GM19351 (cell line): ENCODE results near the gene RTN4RL1.

Experiments used
- ATAC-seq: cut with Tn5 transposase; IDR thresholded peaks from one replicate; pipeline ENCODE4 v1.9.1; 2021; ENCODE audit warnings: mild to moderate bottlenecking, moderate library complexity; ENCODE audit not compliant: unreplicated experiment

RTN4RL1 gene, protein sequence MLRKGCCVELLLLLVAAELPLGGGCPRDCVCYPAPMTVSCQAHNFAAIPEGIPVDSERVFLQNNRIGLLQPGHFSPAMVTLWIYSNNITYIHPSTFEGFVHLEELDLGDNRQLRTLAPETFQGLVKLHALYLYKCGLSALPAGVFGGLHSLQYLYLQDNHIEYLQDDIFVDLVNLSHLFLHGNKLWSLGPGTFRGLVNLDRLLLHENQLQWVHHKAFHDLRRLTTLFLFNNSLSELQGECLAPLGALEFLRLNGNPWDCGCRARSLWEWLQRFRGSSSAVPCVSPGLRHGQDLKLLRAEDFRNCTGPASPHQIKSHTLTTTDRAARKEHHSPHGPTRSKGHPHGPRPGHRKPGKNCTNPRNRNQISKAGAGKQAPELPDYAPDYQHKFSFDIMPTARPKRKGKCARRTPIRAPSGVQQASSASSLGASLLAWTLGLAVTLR

DNA sequence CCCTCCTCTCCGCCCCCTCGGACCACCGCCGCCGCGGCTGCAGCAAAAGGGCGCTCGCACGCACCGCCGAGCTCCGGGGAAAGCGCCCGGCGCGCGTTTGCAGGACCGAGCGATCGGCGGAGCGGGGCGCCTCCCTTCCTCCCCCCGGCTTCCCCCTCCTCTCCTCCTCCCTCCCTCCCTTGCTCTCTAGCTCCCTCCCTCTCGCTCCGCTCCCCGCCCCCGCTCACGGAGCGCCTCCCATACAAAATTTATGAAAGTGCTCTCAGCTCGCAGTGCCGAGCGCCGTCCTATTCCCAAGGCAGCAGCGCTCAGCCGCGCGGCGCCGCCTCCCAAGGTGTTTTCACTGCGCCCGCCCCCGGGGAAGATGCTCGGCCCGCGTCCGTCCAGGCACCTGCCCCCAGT is at the start of gene RTN4RL1:
RTN4RL1 (minus strand) TSS at position 115 of the 402 bp plus-strand sequence. CDS start 469 bp downstream, outside the sequence.
- no peak for ATAC-seq

DNA sequence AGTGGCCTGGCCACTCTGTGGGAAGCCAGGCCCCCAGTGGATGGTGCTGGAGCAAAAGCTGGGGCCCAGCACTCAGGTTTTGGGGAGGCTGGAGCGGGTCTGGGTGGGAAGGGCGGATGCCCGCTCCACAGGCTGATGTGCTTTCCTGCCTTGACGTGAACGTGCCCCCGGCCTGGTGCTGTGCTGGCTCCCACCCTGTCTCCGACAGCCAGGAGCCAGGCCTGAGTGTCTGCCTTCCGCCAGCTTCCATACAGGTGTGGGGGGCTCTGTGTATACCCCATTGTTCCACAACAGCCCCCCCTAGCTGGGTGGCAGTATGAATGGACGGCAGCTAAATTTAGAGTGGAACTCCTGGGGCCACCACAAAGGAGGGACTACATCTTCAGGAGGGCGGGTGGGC is 49.8 kb upstream of the RTN4RL1 start:
- ATAC-seq: no peak

DNA sequence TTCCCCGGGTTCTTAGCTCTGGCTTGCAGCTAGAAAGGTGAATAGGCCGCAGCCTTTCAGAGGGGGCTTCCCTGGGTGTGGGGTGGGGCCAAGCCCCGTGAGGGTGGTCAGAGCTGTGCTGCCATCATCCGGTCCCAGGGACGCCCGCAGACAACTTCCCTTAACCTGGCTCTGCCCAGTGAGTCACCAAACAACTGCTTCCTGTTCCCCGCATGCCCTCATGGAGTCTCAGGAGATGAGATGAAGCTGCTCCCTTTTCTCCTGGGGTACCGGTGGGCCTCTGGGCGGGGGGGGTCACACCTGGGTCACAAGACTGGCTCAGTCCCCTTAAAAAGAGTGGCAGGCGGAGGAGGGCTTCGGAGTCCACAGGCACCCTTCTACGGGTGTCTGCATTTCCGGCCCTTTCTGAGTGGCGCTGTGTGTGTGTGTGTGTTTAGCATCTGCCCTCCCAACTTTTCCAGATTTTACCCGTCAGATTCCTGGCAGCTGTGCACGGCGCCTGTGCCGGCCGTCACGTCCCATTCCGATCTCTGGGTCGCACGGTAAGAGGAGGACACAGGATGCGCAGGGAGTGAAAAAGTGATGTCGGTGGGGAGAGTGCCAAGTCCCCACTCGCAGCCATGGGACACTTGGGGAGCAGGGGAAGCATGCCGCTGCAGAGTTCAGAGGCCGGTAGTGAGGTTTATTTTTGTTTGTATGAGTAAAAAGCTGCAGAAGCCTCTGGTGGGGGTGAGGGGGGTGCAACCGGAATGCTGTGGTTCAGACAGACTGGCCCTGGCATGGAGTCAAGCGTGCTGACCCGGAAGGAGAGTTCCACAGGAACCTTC is 46.5 kb upstream of the RTN4RL1 start:
- ATAC-seq: no peak

GRCh38 chr17:2071024-2071385 is 45.9 kb upstream of the RTN4RL1 start:
- ATAC-seq: no peak

DNA sequence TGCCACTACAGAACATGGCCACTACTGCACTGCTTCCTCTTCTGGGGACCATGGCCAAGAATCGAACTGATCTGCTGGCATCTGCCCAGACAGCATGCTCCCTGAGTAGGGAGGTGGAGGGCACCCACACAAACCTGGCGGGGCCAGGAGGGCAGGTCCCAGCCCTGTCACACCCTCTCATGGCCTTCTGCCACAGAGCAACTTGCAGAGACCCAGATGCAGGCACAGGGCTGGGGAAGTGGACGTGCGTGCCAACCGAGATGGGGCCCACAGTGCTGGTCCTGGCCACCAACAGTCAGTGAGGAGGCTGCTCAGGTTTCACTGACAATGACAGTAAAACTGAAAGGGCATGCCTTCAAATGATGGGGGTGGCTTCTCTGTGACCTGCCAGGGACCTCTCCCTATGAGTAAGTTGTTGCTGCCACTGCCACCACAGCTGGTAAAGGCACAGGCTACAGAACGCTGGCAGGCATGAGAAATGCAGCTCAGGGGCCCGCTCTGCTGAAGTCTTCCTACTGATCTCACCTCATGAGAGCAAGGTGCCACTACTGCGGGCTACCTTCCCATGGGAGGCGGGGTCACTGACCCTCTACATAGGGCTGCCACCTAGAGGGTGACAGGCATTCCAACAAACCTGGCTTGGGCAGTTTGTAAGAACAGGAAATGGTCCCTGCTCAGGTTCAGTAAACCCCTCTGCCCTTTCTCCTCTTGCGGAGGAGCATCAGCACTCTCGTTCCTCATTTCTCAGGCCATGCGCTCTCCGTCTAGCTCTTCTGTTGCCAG is 45.3 kb upstream of the RTN4RL1 start:
- ATAC-seq: peak; percentile 69

- ATAC-seq: no peak
Observed at GRCh38 chr17:2068519-2069051, 43.5 kb upstream of the RTN4RL1 start.

- no peak for ATAC-seq
Observed at GRCh38 chr17:2068031-2068518, 42.9 kb upstream of the RTN4RL1 start.

DNA sequence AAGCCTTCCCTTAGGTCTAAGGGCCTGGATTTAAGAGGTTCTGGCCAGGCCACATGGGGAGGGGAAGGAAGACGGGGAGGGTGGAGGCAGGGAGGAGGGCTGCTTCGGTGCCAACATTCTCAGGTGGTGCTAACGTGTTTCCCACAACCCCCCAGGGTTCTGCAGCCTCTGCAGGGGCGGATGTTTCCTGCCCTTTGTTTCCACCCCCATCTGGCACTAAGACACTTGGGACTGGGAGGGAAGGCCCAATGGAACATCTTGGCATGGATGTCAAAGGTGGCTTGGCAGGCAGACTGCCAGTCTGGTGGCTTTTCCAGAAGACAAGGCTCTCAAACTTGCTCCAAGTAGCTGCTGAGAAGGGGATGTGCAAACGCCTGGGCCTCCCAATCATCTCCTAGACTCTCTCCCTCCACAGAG is 42.5 kb upstream of the RTN4RL1 start:
- ATAC-seq: no peak

DNA sequence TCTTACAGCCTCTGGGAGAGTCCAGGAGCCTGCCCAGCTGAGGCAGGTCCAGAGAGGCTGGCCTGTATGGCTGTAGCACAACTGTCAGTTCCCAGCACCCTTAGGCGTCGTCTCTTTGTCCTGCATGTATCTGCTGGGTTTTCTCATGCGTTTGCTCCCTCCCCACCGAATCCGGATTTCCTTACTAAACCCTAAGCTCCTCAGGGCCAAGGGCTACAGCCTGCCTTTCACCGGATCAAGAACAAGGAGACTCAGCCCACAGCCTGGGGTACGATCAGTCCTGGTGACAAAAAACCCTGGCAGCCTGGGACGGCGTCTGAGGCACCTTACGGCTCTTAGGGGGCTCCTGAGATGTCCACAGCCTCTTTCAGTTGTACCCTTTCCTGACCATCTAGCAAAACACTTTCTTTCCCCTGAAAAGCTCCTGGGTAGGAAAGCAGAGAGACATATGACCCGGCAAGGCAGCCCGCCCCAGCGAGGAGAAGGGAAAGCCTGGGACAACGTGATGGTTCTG is 42.0 kb upstream of the RTN4RL1 start:
- no peak for ATAC-seq

GRCh38 chr17:2065949-2066400 is 40.8 kb upstream of the RTN4RL1 start:
- no peak for ATAC-seq

- ATAC-seq: no peak
Observed at GRCh38 chr17:2064980-2065785, 40.0 kb upstream of the RTN4RL1 start.

DNA sequence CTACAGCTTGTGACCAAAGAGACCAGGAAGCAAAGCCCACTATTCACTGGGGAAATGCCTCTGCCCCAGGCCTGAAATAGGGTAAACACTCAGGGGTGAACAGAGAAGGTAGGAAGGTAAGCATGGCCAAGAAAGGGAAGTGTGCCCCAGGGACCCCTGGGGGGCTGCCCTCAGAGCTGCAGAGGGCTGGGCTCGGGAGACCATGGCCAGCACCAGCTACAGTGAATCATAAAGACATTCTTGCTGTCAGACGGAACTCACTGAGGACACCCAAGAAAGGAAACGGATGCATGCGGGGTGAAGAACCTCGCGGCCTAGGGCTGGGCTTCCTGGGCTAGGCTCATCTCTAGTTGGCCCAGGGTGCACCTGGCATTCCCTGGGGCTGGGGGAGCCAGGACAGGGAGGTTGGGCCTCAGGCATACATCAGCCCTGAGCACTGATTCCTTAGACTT is 39.4 kb upstream of the RTN4RL1 start:
- ATAC-seq: no peak

DNA sequence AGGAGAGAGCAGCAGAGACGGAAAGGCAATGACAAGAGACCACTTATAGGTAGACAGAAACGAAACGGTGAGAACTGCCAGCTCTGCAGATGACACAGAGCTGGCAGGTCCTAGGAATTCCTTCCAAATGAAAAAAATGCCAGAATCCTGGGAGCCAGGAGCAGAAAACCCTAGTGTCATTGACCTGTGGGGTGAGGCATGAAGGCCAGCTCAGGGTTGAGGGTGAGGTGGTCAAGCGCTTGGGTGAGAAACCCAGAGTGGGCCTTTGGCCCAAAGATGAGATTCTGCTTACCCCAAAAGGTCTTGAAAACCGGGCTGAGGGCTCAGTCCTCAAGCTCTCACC is 39.0 kb upstream of the RTN4RL1 start:
- ATAC-seq: no peak

GRCh38 chr17:2063261-2064146 is 38.4 kb upstream of the RTN4RL1 start:
- ATAC-seq: no peak

- ATAC-seq: no peak
Observed at GRCh38 chr17:2062571-2063183, 37.5 kb upstream of the RTN4RL1 start.

DNA sequence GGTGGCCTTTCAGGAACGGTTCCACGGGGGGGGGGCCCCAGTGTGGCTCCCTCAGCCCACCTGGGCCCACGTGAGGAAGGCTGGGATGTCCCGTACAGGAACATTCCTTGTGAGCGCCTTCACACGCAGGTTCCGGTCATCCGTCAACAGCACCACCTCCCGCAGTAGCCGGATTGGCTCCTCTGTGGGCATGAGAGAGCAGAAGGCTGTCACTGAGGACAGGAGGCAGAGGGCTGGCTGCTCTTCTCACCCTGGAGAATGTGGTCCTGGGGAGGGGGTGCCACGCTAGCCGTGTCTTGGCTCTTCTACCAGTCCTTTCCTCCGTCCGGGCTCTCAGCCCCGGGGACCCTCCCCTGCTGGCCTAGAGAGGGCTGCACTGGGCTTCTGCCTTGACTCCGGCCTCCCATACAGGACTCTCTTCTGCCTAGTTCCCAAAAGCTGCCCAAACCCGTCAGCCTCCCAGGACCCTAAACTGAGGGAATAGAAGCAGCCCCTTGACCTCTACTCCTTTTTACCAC is 36.4 kb upstream of the RTN4RL1 start:
- ATAC-seq: no peak

DNA sequence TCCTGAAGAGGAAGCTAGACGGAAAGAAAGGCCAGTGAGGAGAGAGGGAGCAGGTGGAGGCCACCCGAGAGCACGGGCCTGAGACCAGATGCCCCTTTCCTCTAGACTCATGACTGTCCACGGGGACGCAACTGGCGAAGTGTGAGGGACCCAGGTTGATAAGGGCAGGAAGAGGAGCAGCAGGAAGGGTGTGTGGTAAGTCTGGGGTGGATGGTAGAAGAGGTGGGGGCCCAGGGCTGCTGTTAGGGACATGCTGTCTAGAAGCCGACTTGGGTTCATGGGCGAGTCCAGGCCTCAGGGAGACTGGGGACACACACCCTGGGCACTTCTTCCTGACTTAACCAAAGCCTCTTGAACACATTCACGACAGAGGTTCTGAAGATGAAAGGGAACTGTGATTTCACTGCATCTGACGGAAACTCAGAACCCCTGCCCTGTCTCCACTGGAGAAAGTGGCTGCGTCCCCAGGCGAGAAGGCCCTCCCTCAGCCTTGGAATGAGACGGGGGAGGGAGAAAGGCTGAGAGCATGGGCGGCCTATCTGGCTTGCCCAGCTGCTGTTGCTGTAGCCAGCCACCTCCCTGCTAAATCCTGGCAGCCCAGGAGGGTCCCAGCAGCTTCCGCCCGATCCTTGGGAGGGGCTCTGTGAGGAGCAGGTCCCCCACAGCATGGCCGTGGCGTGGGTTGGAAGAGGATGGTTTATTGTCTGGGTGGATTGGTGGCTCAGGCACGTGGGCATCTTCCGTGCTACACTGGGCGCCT is 35.7 kb upstream of the RTN4RL1 start:
- ATAC-seq: no peak

GRCh38 chr17:2060385-2060658 is 35.2 kb upstream of the RTN4RL1 start:
- ATAC-seq: no peak
